Stimulated activated CD8-positive, alpha-beta memory T cell treated with anti-CD3 and anti-CD28 coated beads, Interleukin-7, amount 100 ng/mL, for 1 hour (primary cell): ENCODE results near the gene NKX1-2.

Source experiments
- DNase-seq, 2 donors: peaks; one replicate each; pipeline ENCODE4 v3.0.0-alpha.2; 2020; ENCODE audit warnings: low read depth in 2 of 2

The NKX1-2 gene

GRCh38 chr10:124450012-124450782, at the start of gene NKX1-2:
NKX1-2 (minus strand) TSS chr10:124450035; CDS start chr10:124449943, 92 bp downstream.
- no peak for DNase-seq

- DNase-seq, result no peak
These were observed 48.2 kb upstream of the NKX1-2 start for GRCh38 chr10:124498056-124498455.

GRCh38 chr10:124497196-124497881, 47.5 kb upstream of the NKX1-2 start:
- no peak for DNase-seq

GRCh38 chr10:124496620-124497019, 46.8 kb upstream of the NKX1-2 start:
- no peak for DNase-seq

- no peak for DNase-seq
These were observed 46.3 kb upstream of the NKX1-2 start for GRCh38 chr10:124496150-124496549.

GRCh38 chr10:124495725-124496124, 45.9 kb upstream of the NKX1-2 start:
- no peak for DNase-seq

GRCh38 chr10:124495162-124495561, 45.3 kb upstream of the NKX1-2 start:
- DNase-seq, result no peak

- DNase-seq, result no peak
These were observed 44.4 kb upstream of the NKX1-2 start for GRCh38 chr10:124494046-124494807.

- no peak for DNase-seq
These were observed 43.5 kb upstream of the NKX1-2 start for GRCh38 chr10:124493214-124493882.

GRCh38 chr10:124492266-124492665, 42.4 kb upstream of the NKX1-2 start:
- DNase-seq, result no peak

GRCh38 chr10:124491105-124491504, 41.3 kb upstream of the NKX1-2 start:
- no peak for DNase-seq

- no peak for DNase-seq
These were observed 36.8 kb upstream of the NKX1-2 start for GRCh38 chr10:124486635-124487034.

- no peak for DNase-seq
These were observed 34.8 kb upstream of the NKX1-2 start for GRCh38 chr10:124484661-124485060.

- DNase-seq, result no peak
These were observed 34.2 kb upstream of the NKX1-2 start for GRCh38 chr10:124484031-124484430.

GRCh38 chr10:124482876-124483275, 33.0 kb upstream of the NKX1-2 start:
- DNase-seq, result no peak

GRCh38 chr10:124482236-124482800, 32.5 kb upstream of the NKX1-2 start:
- DNase-seq, result no peak

- no peak for DNase-seq
These were observed 31.9 kb upstream of the NKX1-2 start for GRCh38 chr10:124481717-124482116.

GRCh38 chr10:124480860-124481259, 31.0 kb upstream of the NKX1-2 start:
- DNase-seq, result no peak

GRCh38 chr10:124478515-124478914, 28.7 kb upstream of the NKX1-2 start:
- DNase-seq, result no peak

- DNase-seq, result no peak
These were observed 28.0 kb upstream of the NKX1-2 start for GRCh38 chr10:124477614-124478363.
